Activated CD8-positive, alpha-beta T cell treated with anti-CD3 and anti-CD28 coated beads, Interleukin-2, amount 10 ng/mL, durations not matched to agents 7 days and 5 days (primary cell): ENCODE data around the gene TTC7B. TPM values are rescaled to one million over a fixed set of nuclear protein-coding genes. Genes with fewer than 3 reads are reported as not detected.

Source experiments
- ATAC-seq: fragments of 150-1000 bp; cut with Tn5 transposase; one replicate; pipeline ENCODE4 v1.10.0; 2021; ENCODE audit warnings: moderate library complexity
- CTCF ChIA-PET: fragments of 350-600 bp; sonication (Branson Sonifier 250); formaldehyde crosslinking; loops from one replicate; lab custom pipeline; 2021; ENCODE audit warnings: antibody characterized with exemption; lab: Charles Lee
- POLR2A ChIA-PET: fragments of 350-600 bp; sonication (Branson Sonifier 250); formaldehyde crosslinking; loops from one replicate; lab custom pipeline; 2021; ENCODE audit warnings: antibody characterized with exemption; lab: Charles Lee
- DNase-seq: peaks from one replicate; pipeline ENCODE4 v3.0.0-alpha.2; 2020
- H3K27ac Mint-ChIP-seq: one replicate; pipeline ENCODE4 v1.8.0; 2021; ENCODE audit warnings: mild to moderate bottlenecking, mixed read lengths
- H3K27me3 Mint-ChIP-seq: one replicate; pipeline ENCODE4 v1.8.0; 2021; ENCODE audit warnings: low read depth, mixed read lengths
- H3K36me3 Mint-ChIP-seq: one replicate; pipeline ENCODE4 v1.8.0; 2021; ENCODE audit warnings: low read depth, mixed read lengths
- H3K4me1 Mint-ChIP-seq: one replicate; pipeline ENCODE4 v1.8.0; 2021; ENCODE audit warnings: low read depth, mixed read lengths
- H3K4me3 Mint-ChIP-seq: one replicate; pipeline ENCODE4 v1.8.0; 2021; ENCODE audit warnings: mild to moderate bottlenecking, mixed read lengths
- H3K9me3 Mint-ChIP-seq: one replicate; pipeline ENCODE4 v1.8.0; 2022; ENCODE audit warnings: mixed read lengths; ENCODE audit not compliant: insufficient read depth
- total RNA-seq, 2 experiments: library from RNA; stranded (reverse); gene quantifications; one replicate each; pipeline ENCODE4 v1.2.3, GENCODE V29; 2021

The TTC7B gene
- total RNA-seq, 2 experiments from 2014 or later, result 5.3 to 6.8 TPM

- CTCF ChIA-PET, result no interaction called here
- no peaks in the 10 kb centered on the region for H3K27me3 Mint-ChIP-seq
Measured at GRCh38 chr14:90663680-90664079, 152.6 kb downstream of the TTC7B start.

DNA sequence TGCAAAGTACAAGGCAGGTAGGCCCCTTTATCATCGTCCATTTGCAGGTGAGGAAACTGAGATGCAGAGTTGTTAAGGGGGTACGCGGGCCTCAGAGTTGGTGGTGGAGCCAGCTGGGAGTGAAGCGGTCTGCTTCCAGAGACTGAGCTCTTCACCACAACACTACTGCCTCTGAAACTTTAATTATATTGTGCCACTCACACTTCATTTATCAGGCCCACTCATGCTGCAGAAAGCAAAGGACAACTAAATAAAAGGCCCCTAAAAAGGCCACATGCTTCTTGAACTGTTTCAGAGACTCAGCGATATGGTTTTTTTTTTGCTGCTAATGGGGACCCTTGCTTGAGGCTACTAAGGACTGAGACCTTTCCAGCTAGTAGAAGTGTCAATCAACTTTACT lies 153.1 kb downstream of the TTC7B start:
- Mint-ChIP-seq H3K4me1 (peaks cover 10% of the 10 kb centered on the region), H3K4me3 (no peak overlapping the region), H3K27ac (no peak overlapping the region), H3K9me3 (peaks cover 3% of the 10 kb centered on the region), H3K36me3 (no peaks in the 10 kb centered on the region), H3K27me3 (no peaks in the 10 kb centered on the region)
- ChIA-PET CTCF (interaction anchor here (1.0 kb wide), 1 partner anchor 34 kb away, joined by 3 read pairs; no protein-coding TSS in a partner anchor), POLR2A (no interaction called here)
- DNase-seq (no peak), ATAC-seq (no peak)

More at GRCh38 chr14:90663680-90664079, 152.6 kb downstream of the TTC7B start:
- peaks cover 4% of the 10 kb centered on the region for H3K9me3 Mint-ChIP-seq
- H3K36me3 Mint-ChIP-seq, result no peaks in the 10 kb centered on the region
- H3K4me3 Mint-ChIP-seq, result no peak overlapping the region
- no peak for ATAC-seq
- H3K27ac Mint-ChIP-seq, result no peak overlapping the region
- no peak for DNase-seq
- POLR2A ChIA-PET, result no interaction called here
- peaks cover 6% of the 10 kb centered on the region for H3K4me1 Mint-ChIP-seq

DNA sequence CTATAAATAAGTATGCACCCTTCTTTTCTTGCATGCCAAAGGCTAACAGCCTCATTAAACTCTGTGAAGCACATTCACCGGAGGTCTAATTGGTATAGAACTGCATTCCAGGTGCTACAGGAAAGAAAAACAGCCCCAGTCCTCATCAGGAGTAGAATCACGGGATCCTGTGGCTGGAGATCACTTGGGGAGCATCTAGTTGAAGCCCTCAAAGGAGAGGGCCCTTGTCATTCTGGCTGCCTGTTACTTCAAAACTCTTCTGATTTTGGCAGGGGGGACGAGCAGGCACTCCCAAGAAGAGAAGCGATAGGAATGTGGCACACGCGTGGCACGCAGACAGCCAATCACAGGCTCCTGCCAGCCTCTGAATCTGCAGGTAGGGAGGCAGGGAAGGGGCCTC lies 154.4 kb downstream of the TTC7B start:
- Mint-ChIP-seq H3K4me1 (peaks cover 10% of the 10 kb centered on the region), H3K27me3 (no peaks in the 10 kb centered on the region), H3K27ac (no peak overlapping the region), H3K9me3 (no peaks in the 10 kb centered on the region), H3K36me3 (no peaks in the 10 kb centered on the region), H3K4me3 (no peak overlapping the region)
- ChIA-PET POLR2A (no interaction called here), CTCF (interaction anchor here (1.0 kb wide), 1 partner anchor 35 kb away, joined by 3 read pairs; no protein-coding TSS in a partner anchor)
- no peak for DNase-seq
- ATAC-seq, result no peak

DNA sequence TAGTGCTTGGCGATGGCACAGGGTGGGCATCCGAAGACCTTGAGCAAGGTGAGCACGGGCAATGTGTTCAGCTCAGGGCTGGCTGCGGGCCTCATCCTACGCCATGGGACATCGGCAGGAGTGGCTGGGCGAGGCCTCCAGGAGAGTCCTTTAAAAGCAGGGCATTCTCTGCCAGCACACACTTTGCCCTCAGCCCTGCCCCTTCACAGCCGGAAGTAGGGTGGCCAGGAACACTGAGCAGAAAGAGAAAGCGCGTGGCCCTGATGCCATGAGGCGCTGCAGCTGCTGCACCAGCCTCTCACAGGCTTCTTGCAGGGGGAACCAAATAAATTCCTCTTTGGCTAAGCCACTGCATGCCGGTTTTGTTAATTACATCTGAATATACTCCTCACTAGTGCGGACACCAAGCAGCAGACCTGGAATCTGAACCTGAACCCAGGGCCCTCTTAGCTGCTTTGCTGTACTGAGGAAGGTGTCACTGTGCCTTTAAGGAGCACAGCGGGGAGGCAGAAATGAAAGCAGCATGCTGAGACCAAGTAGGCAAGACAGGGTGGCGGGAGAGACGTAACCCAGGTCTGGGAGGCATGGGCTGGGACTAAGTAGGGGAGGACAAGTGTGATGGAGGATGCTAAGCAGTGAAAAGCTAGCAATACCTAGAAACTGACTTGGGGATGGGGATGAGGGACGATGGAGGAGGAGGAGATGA lies 155.2 kb downstream of the TTC7B start:
- CTCF ChIA-PET, result interaction anchor here (1.4 kb wide), 1 partner anchor 36 kb away, joined by 4 read pairs; no protein-coding TSS in a partner anchor
- H3K27me3 Mint-ChIP-seq, result peaks cover under 1% of the 10 kb centered on the region
- no peak overlapping the region for H3K4me3 Mint-ChIP-seq
- no peaks in the 10 kb centered on the region for H3K36me3 Mint-ChIP-seq
- H3K4me1 Mint-ChIP-seq, result peaks cover 10% of the 10 kb centered on the region
- no peak for DNase-seq
- ATAC-seq, result no peak
- POLR2A ChIA-PET, result no interaction called here
- no peaks in the 10 kb centered on the region for H3K9me3 Mint-ChIP-seq
- H3K27ac Mint-ChIP-seq, result no peak overlapping the region

DNA sequence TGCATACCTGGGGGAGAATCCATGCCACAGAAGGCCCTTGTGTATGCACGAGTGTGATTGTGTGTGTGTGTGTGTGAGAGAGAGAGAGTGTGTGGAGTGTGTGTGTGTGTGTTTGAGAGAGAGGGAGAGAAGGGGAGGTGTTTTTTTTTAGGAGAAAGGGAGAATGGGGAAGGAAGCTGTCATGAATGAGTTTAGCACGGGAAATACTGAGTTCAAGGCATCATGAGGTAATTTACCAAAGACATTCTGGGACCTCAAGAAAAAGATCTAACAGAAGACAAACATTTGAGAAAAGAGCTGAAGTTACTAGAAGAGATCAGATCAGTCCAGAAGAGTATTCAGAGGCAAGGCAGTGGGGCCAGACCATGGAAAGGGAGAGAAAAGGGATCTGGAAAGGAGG lies 157.1 kb downstream of the TTC7B start:
- POLR2A ChIA-PET, result no interaction called here
- DNase-seq, result no peak
- H3K4me1 Mint-ChIP-seq, result peaks cover 10% of the 10 kb centered on the region
- CTCF ChIA-PET, result interaction anchor here (1.0 to 4.4 kb wide), 2 partner anchors 24 to 38 kb away, joined by 3 to 15 read pairs; no protein-coding TSS in a partner anchor
- peaks cover 2% of the 10 kb centered on the region for H3K27me3 Mint-ChIP-seq
- H3K4me3 Mint-ChIP-seq, result no peak overlapping the region
- H3K36me3 Mint-ChIP-seq, result no peaks in the 10 kb centered on the region
- H3K9me3 Mint-ChIP-seq, result no peaks in the 10 kb centered on the region
- H3K27ac Mint-ChIP-seq, result no peak overlapping the region
- ATAC-seq, result no peak

- ATAC-seq, result peak; percentile 83
- DNase-seq, result no peak
- POLR2A ChIA-PET, result no interaction called here
- peaks cover 10% of the 10 kb centered on the region for H3K4me1 Mint-ChIP-seq
- H3K9me3 Mint-ChIP-seq, result no peaks in the 10 kb centered on the region
- H3K27me3 Mint-ChIP-seq, result peaks cover 2% of the 10 kb centered on the region
- CTCF ChIA-PET, result interaction anchor here (4.4 kb wide), 1 partner anchor 39 kb away, joined by 15 read pairs; no protein-coding TSS in a partner anchor
- H3K27ac Mint-ChIP-seq, result no peak overlapping the region
- no peak overlapping the region for H3K4me3 Mint-ChIP-seq
- no peaks in the 10 kb centered on the region for H3K36me3 Mint-ChIP-seq
Measured at GRCh38 chr14:90658541-90658967, 157.7 kb downstream of the TTC7B start.

- Mint-ChIP-seq H3K4me3 (no peak overlapping the region), H3K27ac (no peak overlapping the region), H3K9me3 (no peaks in the 10 kb centered on the region), H3K27me3 (peaks cover 2% of the 10 kb centered on the region), H3K4me1 (peaks cover 10% of the 10 kb centered on the region), H3K36me3 (no peaks in the 10 kb centered on the region)
- ChIA-PET CTCF (interaction anchor here (4.4 kb wide), 1 partner anchor 40 kb away, joined by 15 read pairs; no protein-coding TSS in a partner anchor), POLR2A (interaction anchor here (0.6 to 0.9 kb wide), 2 partner anchors 12 to 48 kb away, joined by 3 read pairs; no protein-coding TSS in a partner anchor)
- DNase-seq, result no peak
- no peak for ATAC-seq
Measured at GRCh38 chr14:90656973-90657372, 159.3 kb downstream of the TTC7B start.

GRCh38 chr14:90655829-90656228 lies 160.4 kb downstream of the TTC7B start:
- H3K4me1 Mint-ChIP-seq, result peaks cover 10% of the 10 kb centered on the region
- no peaks in the 10 kb centered on the region for H3K9me3 Mint-ChIP-seq
- ATAC-seq (no peak), DNase-seq (no peak)
- H3K36me3 Mint-ChIP-seq, result no peaks in the 10 kb centered on the region
- POLR2A ChIA-PET, result no interaction called here
- peaks cover 2% of the 10 kb centered on the region for H3K27me3 Mint-ChIP-seq
- no peak overlapping the region for H3K27ac Mint-ChIP-seq
- CTCF ChIA-PET, result interaction anchor here (1.0 to 4.4 kb wide), 2 partner anchors 10 to 42 kb away, joined by 3 to 15 read pairs; no protein-coding TSS in a partner anchor
- no peak overlapping the region for H3K4me3 Mint-ChIP-seq

GRCh38 chr14:90654831-90655276 lies 161.4 kb downstream of the TTC7B start:
- ChIA-PET CTCF (interaction anchor here (1.0 to 4.4 kb wide), 4 partner anchors 9 to 103 kb away, joined by 3 to 15 read pairs (median 4); no protein-coding TSS in a partner anchor), POLR2A (no interaction called here)
- Mint-ChIP-seq H3K9me3 (no peaks in the 10 kb centered on the region), H3K27me3 (peaks cover 2% of the 10 kb centered on the region), H3K27ac (no peak overlapping the region), H3K36me3 (no peaks in the 10 kb centered on the region), H3K4me3 (no peak overlapping the region), H3K4me1 (peaks cover 10% of the 10 kb centered on the region)
- ATAC-seq (no peak), DNase-seq (no peak)

- no peak for DNase-seq
- no peak for ATAC-seq
- Mint-ChIP-seq H3K9me3 (no peaks in the 10 kb centered on the region), H3K4me3 (no peak overlapping the region), H3K4me1 (no peaks in the 10 kb centered on the region), H3K27ac (no peak overlapping the region), H3K27me3 (peaks cover 2% of the 10 kb centered on the region), H3K36me3 (no peaks in the 10 kb centered on the region)
- CTCF ChIA-PET, result interaction anchor here (1.0 to 2.0 kb wide), 2 partner anchors 8 to 44 kb away, joined by 3 to 6 read pairs; no protein-coding TSS in a partner anchor
- POLR2A ChIA-PET, result no interaction called here
Measured at GRCh38 chr14:90652626-90653025, 163.6 kb downstream of the TTC7B start.

- DNase-seq (no peak), ATAC-seq (no peak)
- Mint-ChIP-seq H3K4me1 (no peaks in the 10 kb centered on the region), H3K27ac (no peak overlapping the region), H3K9me3 (no peaks in the 10 kb centered on the region), H3K36me3 (no peaks in the 10 kb centered on the region), H3K27me3 (peaks cover 2% of the 10 kb centered on the region), H3K4me3 (no peak overlapping the region)
- CTCF ChIA-PET, result interaction anchor here (1.5 kb wide), 1 partner anchor 45 kb away, joined by 5 read pairs; no protein-coding TSS in a partner anchor
- POLR2A ChIA-PET, result no interaction called here
Measured at GRCh38 chr14:90651976-90652560, 164.2 kb downstream of the TTC7B start.
